ENCODE results near the gene MIB2. TPM values are rescaled to one million over a fixed set of nuclear protein-coding genes. Genes with fewer than 3 reads are reported as not detected.
"Not testable (repeated sequence)": the region's sequence is repeated elsewhere in the genome, so short reads cannot be mapped to it uniquely, and the experiment has no call there.

MIB2 gene
- total and polyA plus RNA-seq, 4 donors = 27.0 to 100 (median 77.7) TPM

DNA sequence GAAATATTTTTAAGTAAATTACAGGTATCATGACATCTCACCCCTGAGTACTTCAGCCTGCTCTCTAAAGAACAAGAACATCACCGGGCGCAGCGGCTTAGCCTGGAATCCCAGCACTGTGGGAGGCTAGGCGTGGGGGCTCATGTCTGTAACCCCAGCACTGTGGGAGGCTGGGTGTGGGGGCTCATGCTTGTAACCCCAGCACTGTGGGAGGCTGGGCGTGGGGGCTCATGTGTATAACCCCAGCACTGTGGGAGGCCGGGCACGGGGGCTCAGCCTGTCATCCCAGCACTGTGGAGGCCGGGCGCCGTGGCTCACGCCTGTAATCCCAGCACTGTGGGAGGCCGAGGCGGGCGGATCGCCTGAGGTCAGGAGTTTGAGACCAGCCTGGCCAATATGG, 51.2 kb downstream of the MIB2 start:
- WGBS (ENCODE audit: insufficient coverage) = 92% methylated on average over 6 of the region's 15 CpGs
- DNase-seq (ENCODE audit: low read depth in 4 of 6, low spot score in 6 of 6) = no peak
- Histone ChIP-seq H3K4me1 (ENCODE audit: control insufficient read depth, insufficient read depth, low read length) (no peaks in the 10 kb centered on the region), H3K27ac (ENCODE audit: low read depth, low read length) (no peak overlapping the region), H3K4me3 (ENCODE audit: low read depth, low read length) (no peak overlapping the region), H3K9me3 (ENCODE audit: control insufficient read depth, insufficient read depth, low read length) (no peaks in the 10 kb centered on the region), H3K27me3 (ENCODE audit: control insufficient read depth, insufficient read depth, low read length) (no peaks in the 10 kb centered on the region), H3K36me3 (ENCODE audit: control insufficient read depth, insufficient read depth, low read length) (peaks cover 65% of the 10 kb centered on the region)

DNA sequence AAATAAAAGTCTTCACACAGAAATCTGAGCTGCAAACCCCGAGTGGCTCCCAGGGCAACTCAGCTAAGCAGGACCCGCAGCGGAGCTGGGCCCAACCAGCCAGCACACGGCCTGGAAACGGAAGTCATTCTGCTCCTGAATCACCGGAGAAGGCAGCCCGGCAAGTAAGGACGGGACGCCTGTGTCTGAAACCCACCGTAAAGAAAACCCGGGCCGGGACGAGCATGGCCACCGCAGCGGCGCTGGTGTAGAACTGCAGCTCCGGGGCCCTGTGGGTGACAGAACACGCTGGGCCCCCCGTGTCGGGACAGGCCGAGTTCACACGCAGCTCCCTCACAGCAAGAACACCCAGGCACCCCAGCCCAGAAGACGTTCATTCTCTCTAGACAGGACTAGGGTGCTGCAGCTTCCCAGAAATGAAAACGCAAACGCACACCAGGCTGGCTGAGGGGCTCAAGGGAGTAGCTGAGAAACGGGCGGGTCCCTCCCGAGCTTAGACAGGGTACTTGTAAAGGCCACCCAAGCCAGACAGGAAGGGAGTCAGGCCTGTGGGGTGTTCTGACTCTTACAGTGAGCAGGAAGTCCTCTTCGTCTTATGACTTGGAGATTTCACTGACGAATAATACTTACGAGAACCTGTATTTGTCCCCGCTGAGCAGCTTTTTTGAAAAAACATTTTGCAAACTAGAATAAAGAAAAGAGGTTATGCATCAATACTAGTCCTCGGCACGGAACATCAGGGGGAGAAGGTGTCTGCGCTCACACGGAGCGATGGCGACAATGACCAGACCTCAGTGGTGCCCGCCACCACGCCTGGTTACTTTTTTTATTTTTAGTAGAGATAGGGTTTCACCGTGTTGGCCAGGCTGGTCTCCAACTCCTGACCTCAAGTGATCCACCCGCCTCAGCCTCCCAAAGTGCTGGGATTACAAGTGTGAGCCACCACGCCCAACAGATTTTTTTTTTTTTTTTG, 54.5 kb downstream of the MIB2 start:
- no peak overlapping the region for H3K27ac ChIP-seq (ENCODE audit: low read depth, low read length)

DNA sequence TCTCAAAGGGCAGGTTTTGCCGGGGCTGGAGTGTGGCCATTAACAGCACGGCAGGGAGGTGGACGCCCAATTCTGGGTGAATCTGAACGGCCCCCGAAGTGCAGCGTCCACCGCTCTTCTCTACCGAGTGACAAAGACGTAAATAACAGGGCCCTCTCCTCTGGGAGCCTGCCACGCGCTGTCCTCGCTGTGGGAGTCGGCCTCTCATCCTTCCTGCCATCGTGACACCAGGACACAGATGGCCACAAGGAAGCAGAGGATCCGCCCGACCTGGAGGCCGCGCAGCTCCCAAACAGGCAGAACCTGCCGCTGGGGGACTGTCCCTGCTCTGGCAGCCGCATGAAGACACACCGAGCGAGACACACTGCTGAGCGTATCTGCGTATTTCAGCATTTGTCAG, 55.6 kb downstream of the MIB2 start:
- Histone ChIP-seq H3K4me1 (ENCODE audit: control insufficient read depth, insufficient read depth, low read length) (no peaks in the 10 kb centered on the region), H3K27me3 (ENCODE audit: control insufficient read depth, insufficient read depth, low read length) (no peaks in the 10 kb centered on the region), H3K36me3 (ENCODE audit: control insufficient read depth, insufficient read depth, low read length) (peaks cover 65% of the 10 kb centered on the region), H3K9me3 (ENCODE audit: control insufficient read depth, insufficient read depth, low read length) (no peaks in the 10 kb centered on the region), H3K4me3 (ENCODE audit: low read depth, low read length) (no peak overlapping the region), H3K27ac (ENCODE audit: low read depth, low read length) (no peak overlapping the region)
- DNase-seq (ENCODE audit: low read depth in 4 of 6, low spot score in 6 of 6) = no peak
- 95% methylated on average over 24 of the region's 24 CpGs for WGBS (ENCODE audit: insufficient coverage)

More for the DNA sequence above, 54.5 kb downstream of the MIB2 start:
- Histone ChIP-seq H3K27me3 (ENCODE audit: control insufficient read depth, insufficient read depth, low read length) (no peaks in the 10 kb centered on the region), H3K36me3 (ENCODE audit: control insufficient read depth, insufficient read depth, low read length) (peaks cover 71% of the 10 kb centered on the region), H3K4me3 (ENCODE audit: low read depth, low read length) (no peak overlapping the region), H3K4me1 (ENCODE audit: control insufficient read depth, insufficient read depth, low read length) (no peaks in the 10 kb centered on the region), H3K9me3 (ENCODE audit: control insufficient read depth, insufficient read depth, low read length) (no peaks in the 10 kb centered on the region)
- no peak for DNase-seq (ENCODE audit: low read depth in 4 of 6, low spot score in 6 of 6)
- WGBS (ENCODE audit: insufficient coverage) = 94% methylated on average over 37 of the region's 43 CpGs

DNA sequence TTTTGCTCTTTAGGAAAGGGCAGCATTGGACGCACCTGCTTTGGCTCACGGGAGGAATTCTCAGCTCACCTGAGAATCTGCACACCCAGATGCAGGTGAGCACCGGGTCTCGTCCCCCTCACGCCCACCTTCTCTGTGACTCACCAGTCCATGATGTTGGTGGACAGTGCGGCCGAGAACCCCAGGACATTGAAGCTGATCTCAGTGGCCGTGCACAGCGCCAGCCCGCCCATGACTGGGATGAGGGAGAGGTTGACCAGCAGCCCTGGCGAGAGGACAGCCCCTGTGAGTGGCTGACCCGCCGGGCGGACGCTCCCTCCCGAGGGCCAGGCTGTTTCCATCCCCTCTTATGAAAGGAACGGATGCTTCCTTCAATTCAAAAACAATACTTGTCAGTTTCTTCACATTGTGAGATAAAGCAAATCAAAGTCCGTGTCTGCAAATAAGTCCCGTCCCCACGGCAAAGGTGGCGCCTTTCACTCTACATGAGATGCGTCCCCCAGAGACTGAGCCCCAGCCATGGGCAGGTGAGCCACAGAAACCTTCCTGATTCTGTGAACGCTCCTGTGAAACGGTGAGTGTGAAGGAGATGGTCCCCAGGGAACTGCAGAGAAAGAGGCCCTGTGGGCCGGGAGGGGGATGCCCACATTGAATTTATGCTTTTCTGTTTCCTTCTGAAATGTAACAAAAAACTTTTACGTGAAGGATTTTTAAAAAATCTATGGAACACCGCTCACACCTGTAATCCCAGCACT, 56.2 kb downstream of the MIB2 start:
- DNase-seq (ENCODE audit: low read depth in 4 of 6, low spot score in 6 of 6) = no peak
- no peak overlapping the region for H3K27ac ChIP-seq (ENCODE audit: low read depth, low read length)

DNA sequence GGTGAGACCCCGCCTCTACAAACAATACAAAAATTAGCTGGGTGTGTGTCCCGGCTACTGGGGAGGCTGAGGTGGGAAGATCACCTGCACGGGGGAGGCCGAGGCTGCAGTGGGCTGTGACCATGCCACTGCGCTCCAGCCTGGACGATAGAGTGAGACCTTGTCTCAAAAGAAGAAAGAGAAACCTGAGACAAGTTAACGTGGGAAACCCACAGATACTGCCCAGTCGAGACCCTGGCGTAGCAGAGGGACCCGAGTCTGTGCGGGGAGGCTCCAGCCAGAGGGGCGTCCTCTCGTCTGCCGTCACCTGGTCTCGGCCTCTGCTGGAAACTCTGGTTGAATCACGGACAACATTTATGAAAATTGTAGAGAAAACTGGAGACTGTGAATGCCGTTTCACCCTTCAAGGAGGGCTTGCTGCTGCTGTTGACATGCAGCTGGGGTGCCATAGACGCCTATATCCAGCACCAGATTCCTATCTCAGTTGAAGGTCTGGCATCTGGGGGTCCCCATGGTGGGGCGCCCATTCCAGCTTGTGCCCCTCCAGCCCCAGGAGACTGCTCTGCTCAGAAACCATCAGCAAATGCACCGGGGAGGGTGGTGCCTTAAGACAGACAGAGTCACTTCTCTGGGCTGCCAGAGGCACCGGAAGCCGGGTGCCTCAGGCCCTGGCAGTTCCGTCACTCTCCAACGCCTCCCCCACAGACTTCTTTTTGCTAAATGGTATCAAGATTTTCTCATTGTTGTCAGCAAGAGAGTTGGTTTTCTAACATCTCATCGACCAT, 57.1 kb downstream of the MIB2 start:
- Histone ChIP-seq H3K27ac (ENCODE audit: low read depth, low read length) (no peak overlapping the region), H3K27me3 (ENCODE audit: control insufficient read depth, insufficient read depth, low read length) (no peaks in the 10 kb centered on the region), H3K4me1 (ENCODE audit: control insufficient read depth, insufficient read depth, low read length) (peaks cover 2% of the 10 kb centered on the region), H3K9me3 (ENCODE audit: control insufficient read depth, insufficient read depth, low read length) (no peaks in the 10 kb centered on the region), H3K4me3 (ENCODE audit: low read depth, low read length) (no peak overlapping the region), H3K36me3 (ENCODE audit: control insufficient read depth, insufficient read depth, low read length) (peaks cover 59% of the 10 kb centered on the region)
- no peak for DNase-seq (ENCODE audit: low read depth in 4 of 6, low spot score in 6 of 6)
- 98% methylated on average over 20 of the region's 25 CpGs for WGBS (ENCODE audit: insufficient coverage)

More for the DNA sequence above, 56.2 kb downstream of the MIB2 start:
- peaks cover 59% of the 10 kb centered on the region for H3K36me3 ChIP-seq (ENCODE audit: control insufficient read depth, insufficient read depth, low read length)
- H3K27me3 ChIP-seq (ENCODE audit: control insufficient read depth, insufficient read depth, low read length) = no peaks in the 10 kb centered on the region
- H3K4me1 ChIP-seq (ENCODE audit: control insufficient read depth, insufficient read depth, low read length) = no peaks in the 10 kb centered on the region
- no peaks in the 10 kb centered on the region for H3K9me3 ChIP-seq (ENCODE audit: control insufficient read depth, insufficient read depth, low read length)
- H3K4me3 ChIP-seq (ENCODE audit: low read depth, low read length) = no peak overlapping the region
- 93% methylated on average over 19 of the region's 27 CpGs for WGBS (ENCODE audit: insufficient coverage)

DNA sequence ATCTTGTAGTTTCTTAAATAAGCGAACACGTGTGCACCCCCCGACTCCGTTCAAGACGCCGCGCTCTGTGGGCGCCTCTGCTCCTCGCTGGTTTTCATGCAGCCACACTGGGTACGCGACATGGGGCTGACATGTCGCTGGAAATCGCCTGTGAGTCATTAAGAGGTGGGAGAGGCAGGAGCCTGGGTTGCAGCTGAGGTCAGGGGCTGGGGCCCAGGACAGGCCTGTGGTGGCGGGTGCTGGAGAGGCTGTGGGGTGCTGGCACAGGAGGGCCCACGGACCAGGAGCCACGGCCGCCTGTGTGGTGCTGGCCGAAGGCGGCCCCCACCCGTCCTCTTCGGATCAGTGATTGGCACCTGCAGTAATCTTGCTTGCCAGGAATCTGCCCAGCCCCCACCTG, 59.5 kb downstream of the MIB2 start:
- not testable (repeated sequence) for H3K4me3 ChIP-seq (ENCODE audit: low read depth, low read length); H3K27ac ChIP-seq (ENCODE audit: low read depth, low read length); H3K9me3 ChIP-seq (ENCODE audit: control insufficient read depth, insufficient read depth, low read length); DNase-seq (ENCODE audit: low read depth in 4 of 6, low spot score in 6 of 6); H3K27me3 ChIP-seq (ENCODE audit: control insufficient read depth, insufficient read depth, low read length)
- Histone ChIP-seq H3K4me1 (ENCODE audit: control insufficient read depth, insufficient read depth, low read length) (peaks cover 22% of the 10 kb centered on the region), H3K36me3 (ENCODE audit: control insufficient read depth, insufficient read depth, low read length) (peaks cover 64% of the 10 kb centered on the region)
- WGBS (ENCODE audit: insufficient coverage) = 98% methylated on average over 14 of the region's 21 CpGs

DNA sequence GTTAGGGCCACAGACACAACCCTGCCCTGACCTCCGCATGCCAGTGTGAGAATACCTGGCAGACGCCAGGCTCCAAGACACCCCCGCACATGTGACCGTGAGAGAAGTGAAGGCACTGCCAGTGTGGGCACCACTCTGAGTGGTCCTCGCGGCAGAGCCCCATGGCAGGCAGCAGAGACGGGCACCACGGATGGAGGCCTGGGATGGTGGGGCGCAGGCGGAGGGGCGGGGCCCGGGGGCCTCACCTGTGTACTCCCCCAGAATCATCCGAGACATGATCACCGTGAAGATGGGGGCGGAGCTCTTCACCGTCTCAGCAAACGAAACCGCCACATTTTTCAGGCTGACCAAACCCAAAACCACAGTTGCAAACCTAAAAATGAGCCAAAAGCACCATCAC, 59.9 kb downstream of the MIB2 start:
- H3K4me3 ChIP-seq (ENCODE audit: low read depth, low read length); H3K9me3 ChIP-seq (ENCODE audit: control insufficient read depth, insufficient read depth, low read length); DNase-seq (ENCODE audit: low read depth in 4 of 6, low spot score in 6 of 6); H3K27me3 ChIP-seq (ENCODE audit: control insufficient read depth, insufficient read depth, low read length); H3K27ac ChIP-seq (ENCODE audit: low read depth, low read length): not testable (repeated sequence)
- 96% methylated on average over 5 of the region's 18 CpGs for WGBS (ENCODE audit: insufficient coverage)
- H3K4me1 ChIP-seq (ENCODE audit: control insufficient read depth, insufficient read depth, low read length) = peaks cover 22% of the 10 kb centered on the region
- peaks cover 60% of the 10 kb centered on the region for H3K36me3 ChIP-seq (ENCODE audit: control insufficient read depth, insufficient read depth, low read length)

DNA sequence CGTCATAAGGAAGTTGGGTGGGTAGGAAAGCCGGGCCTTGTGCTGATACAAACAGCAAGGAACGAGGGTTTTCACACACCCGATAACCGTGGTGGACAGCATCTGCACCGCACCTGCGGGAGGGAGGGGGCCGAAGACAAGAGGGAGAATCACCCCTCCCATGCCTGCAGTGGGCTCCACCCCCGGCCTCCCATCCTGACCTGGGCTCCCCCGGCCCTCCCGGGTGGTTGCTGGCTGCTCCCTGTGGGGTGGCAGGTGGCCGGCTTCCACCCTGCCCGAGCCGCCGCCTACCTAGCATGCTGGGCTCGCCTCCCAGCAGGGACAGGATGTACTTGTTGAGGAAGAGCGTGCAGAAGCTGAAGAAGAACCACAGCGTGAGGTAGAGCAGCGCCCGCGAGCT, 60.8 kb downstream of the MIB2 start:
- not testable (repeated sequence) for H3K9me3 ChIP-seq (ENCODE audit: control insufficient read depth, insufficient read depth, low read length); DNase-seq (ENCODE audit: low read depth in 4 of 6, low spot score in 6 of 6)

More for the DNA sequence above, 60.8 kb downstream of the MIB2 start:
- H3K4me1 ChIP-seq (ENCODE audit: control insufficient read depth, insufficient read depth, low read length) = peaks cover 22% of the 10 kb centered on the region
- not testable (repeated sequence) for H3K27me3 ChIP-seq (ENCODE audit: control insufficient read depth, insufficient read depth, low read length); H3K4me3 ChIP-seq (ENCODE audit: low read depth, low read length); H3K27ac ChIP-seq (ENCODE audit: low read depth, low read length)
- WGBS (ENCODE audit: insufficient coverage) = no CpG with 5 or more reads among the region's 21 CpGs
- peaks cover 54% of the 10 kb centered on the region for H3K36me3 ChIP-seq (ENCODE audit: control insufficient read depth, insufficient read depth, low read length)

Data from spinal cord (tissue), 10 donors.